Tongue (tissue), 2 donors: Measurements from ENCODE around the gene ALG1L2. TPM values are rescaled to one million over a fixed set of nuclear protein-coding genes. Genes with fewer than 3 reads are reported as not detected.
"Not testable (repeated sequence)": the region's sequence is repeated elsewhere in the genome, so short reads cannot be mapped to it uniquely, and the experiment has no call there.

Source experiments
- DNase-seq: peaks from one replicate; pipeline ENCODE4 v3.0.0-alpha.2; 2015
- total RNA-seq: library from RNA; depleted of rRNA; stranded (reverse); fragments of >200 nt; gene quantifications from one replicate; pipeline ENCODE4 v1.2.3, GENCODE V29; 2014

ALG1L2 gene
- total RNA-seq, 1 donor from 2014 or later, result not detected

- DNase-seq, result not testable (repeated sequence)
These were observed 12.9 kb downstream of the ALG1L2 start for GRCh38 chr3:130094491-130094941.

GRCh38 chr3:130095858-130096257 lies 14.2 kb downstream of the ALG1L2 start:
- DNase-seq, result peak; percentile 29

- DNase-seq, result not testable (repeated sequence)
These were observed 15.5 kb downstream of the ALG1L2 start for GRCh38 chr3:130097096-130097495.

- DNase-seq, result not testable (repeated sequence)
These were observed 16.3 kb downstream of the ALG1L2 start for GRCh38 chr3:130097690-130098638.

GRCh38 chr3:130098639-130099385 lies 17.2 kb downstream of the ALG1L2 start:
- DNase-seq, result peak; percentile 87

- not testable (repeated sequence) for DNase-seq
These were observed 20.9 kb downstream of the ALG1L2 start for GRCh38 chr3:130102545-130102944.

GRCh38 chr3:130104191-130104590 lies 22.6 kb downstream of the ALG1L2 start:
- not testable (repeated sequence) for DNase-seq

- not testable (repeated sequence) for DNase-seq
These were observed 25.8 kb downstream of the ALG1L2 start for GRCh38 chr3:130107333-130107995.

- not testable (repeated sequence) for DNase-seq
These were observed 27.4 kb downstream of the ALG1L2 start for GRCh38 chr3:130108836-130109585.

- DNase-seq, result not testable (repeated sequence)
These were observed 28.9 kb downstream of the ALG1L2 start for GRCh38 chr3:130110386-130111169.

GRCh38 chr3:130111185-130111864 lies 29.7 kb downstream of the ALG1L2 start:
- peak; percentile 99 for DNase-seq

GRCh38 chr3:130111865-130112747 lies 30.5 kb downstream of the ALG1L2 start:
- DNase-seq, result peak; percentile 98

GRCh38 chr3:130112748-130113073 lies 31.1 kb downstream of the ALG1L2 start:
- DNase-seq, result not testable (repeated sequence)

- DNase-seq, result not testable (repeated sequence)
These were observed 33.8 kb downstream of the ALG1L2 start for GRCh38 chr3:130115400-130115799.

GRCh38 chr3:130117933-130118332 lies 36.3 kb downstream of the ALG1L2 start:
- no peak for DNase-seq

GRCh38 chr3:130119824-130120223 lies 38.2 kb downstream of the ALG1L2 start:
- DNase-seq, result peak; percentile 61

GRCh38 chr3:130120291-130120690 lies 38.7 kb downstream of the ALG1L2 start:
- not testable (repeated sequence) for DNase-seq

- not testable (repeated sequence) for DNase-seq
These were observed 41.5 kb downstream of the ALG1L2 start for GRCh38 chr3:130122891-130123775.
